ENCODE measurements around the gene FPGS.

GRCh38 chr9:127838375-127839078 lies 35.8 kb downstream of the FPGS start:
- TF ChIP-seq CTCF (IDR thresholded peaks at IDR 0.05) (no peak), POLR2A (IDR thresholded peaks at IDR 0.05) (no peak)

All from testis (tissue), 2 donors.